Measurements from ENCODE around the gene KY.

Gene KY

GRCh38 chr3:134672571-134672970 lies 21.7 kb upstream of the KY start:
- DNase-seq (ENCODE audit: low read depth): no peak

GRCh38 chr3:134667956-134668355 lies 17.1 kb upstream of the KY start:
- DNase-seq (ENCODE audit: low read depth): no peak

GRCh38 chr3:134667406-134667805 lies 16.6 kb upstream of the KY start:
- no peak for DNase-seq (ENCODE audit: low read depth)

GRCh38 chr3:134666885-134667284 lies 16.1 kb upstream of the KY start:
- no peak for DNase-seq (ENCODE audit: low read depth)

GRCh38 chr3:134666466-134666865 lies 15.6 kb upstream of the KY start:
- DNase-seq (ENCODE audit: low read depth): no peak

- no peak for DNase-seq (ENCODE audit: low read depth)
Measured at GRCh38 chr3:134666052-134666451, 15.2 kb upstream of the KY start.

GRCh38 chr3:134665243-134665642 lies 14.4 kb upstream of the KY start:
- DNase-seq (ENCODE audit: low read depth): no peak

GRCh38 chr3:134663721-134664456 lies 13.1 kb upstream of the KY start:
- DNase-seq (ENCODE audit: low read depth): no peak

- DNase-seq (ENCODE audit: low read depth): no peak
Measured at GRCh38 chr3:134660046-134660441, 9.2 kb upstream of the KY start.

GRCh38 chr3:134659391-134660045 lies 8.7 kb upstream of the KY start:
- no peak for DNase-seq (ENCODE audit: low read depth)

GRCh38 chr3:134658555-134658954 lies 7.7 kb upstream of the KY start:
- DNase-seq (ENCODE audit: low read depth): no peak

- DNase-seq (ENCODE audit: low read depth): no peak
Measured at GRCh38 chr3:134656211-134656800, 5.5 kb upstream of the KY start.

- DNase-seq (ENCODE audit: low read depth): no peak
Measured at GRCh38 chr3:134655706-134656105, 4.9 kb upstream of the KY start.

GRCh38 chr3:134654031-134654430 lies 3.2 kb upstream of the KY start:
- DNase-seq (ENCODE audit: low read depth): no peak

GRCh38 chr3:134652886-134653630 lies 2.2 kb upstream of the KY start:
- no peak for DNase-seq (ENCODE audit: low read depth)

- no peak for DNase-seq (ENCODE audit: low read depth)
Measured at GRCh38 chr3:134652409-134652831, 1.6 kb upstream of the KY start.

- DNase-seq (ENCODE audit: low read depth): no peak
Measured at GRCh38 chr3:134651347-134652041, 672 bp upstream of the KY start.

- DNase-seq (ENCODE audit: low read depth): no peak
Measured at GRCh38 chr3:134649106-134649705, 1.6 kb downstream of the KY start.

- no peak for DNase-seq (ENCODE audit: low read depth)
Measured at GRCh38 chr3:134647902-134648760, 2.7 kb downstream of the KY start.

GRCh38 chr3:134646086-134646485 lies 4.7 kb downstream of the KY start:
- no peak for DNase-seq (ENCODE audit: low read depth)

- no peak for DNase-seq (ENCODE audit: low read depth)
Measured at GRCh38 chr3:134645515-134645914, 5.3 kb downstream of the KY start.

Measured in stimulated activated CD8-positive, alpha-beta memory T cell treated with anti-CD3 and anti-CD28 coated beads, Interleukin-12 subunit alpha, Interleukin-12 subunit beta, amount 100 ng/mL, for 1 hour (primary cell).